WTC11 (cell line): ENCODE data around the gene ZFP92. TPM values are rescaled to one million over a fixed set of nuclear protein-coding genes. Genes with fewer than 3 reads are reported as not detected.
"Not testable (repeated sequence)": the region's sequence is repeated elsewhere in the genome, so short reads cannot be mapped to it uniquely, and the experiment has no call there.

Experiments
- ATAC-seq: fragments of 200-7000 bp; cut with Tn5 transposase; 2 replicates; pipeline ENCODE4 v1.10.0; 2021; ENCODE audit warnings: mild to moderate bottlenecking, moderate library complexity
- CTCF ChIA-PET: fragments of 300-600 bp; sonication (Branson Sonifier 250); formaldehyde crosslinking; loops from one replicate; lab custom pipeline; 2021; ENCODE audit warnings: antibody characterized with exemption; lab: Charles Lee
- POLR2A ChIA-PET: fragments of 350-600 bp; sonication (Branson Sonifier 250); formaldehyde crosslinking; loops from one replicate; lab custom pipeline; 2021; ENCODE audit warnings: antibody characterized with exemption; lab: Charles Lee
- DNase-seq: peaks from one replicate; pipeline ENCODE4 v3.0.0; 2021; ENCODE audit warnings: low spot score
- H3K27ac Mint-ChIP-seq: 2 replicates; pipeline ENCODE4 v1.8.0; 2021; ENCODE audit warnings: mixed read lengths
- H3K27me3 Mint-ChIP-seq: 2 replicates; pipeline ENCODE4 v1.8.0; 2021; ENCODE audit warnings: low read depth, mild to moderate bottlenecking, moderate library complexity, mixed read lengths
- H3K36me3 Mint-ChIP-seq: 2 replicates; pipeline ENCODE4 v1.8.0; 2021; ENCODE audit warnings: mixed read lengths
- H3K4me1 Mint-ChIP-seq: 2 replicates; pipeline ENCODE4 v1.8.0; 2022; ENCODE audit warnings: mixed read lengths
- H3K4me3 Mint-ChIP-seq: 2 replicates; pipeline ENCODE4 v1.8.0; 2021; ENCODE audit warnings: mild to moderate bottlenecking, moderate library complexity, mixed read lengths
- H3K9me3 Mint-ChIP-seq: 2 replicates; pipeline ENCODE4 v1.8.0; 2021; ENCODE audit warnings: mixed read lengths
- CBFB ChIP-seq: sonication (generic); formaldehyde crosslinking; IDR thresholded peaks from 2 replicates; pipeline ENCODE4 v1.8.1; 2022; ENCODE audit warnings: mild to moderate bottlenecking, low read depth, missing genetic modification reagents
- CREM ChIP-seq: sonication (generic); formaldehyde crosslinking; IDR thresholded peaks from 2 replicates; pipeline ENCODE4 v1.8.1; 2022; ENCODE audit warnings: mild to moderate bottlenecking, missing genetic modification reagents, moderate library complexity
- CTCF ChIP-seq: fragments of 200-600 bp; IDR thresholded peaks from 2 replicates; pipeline ENCODE4 v1.8.0; 2022; ENCODE audit warnings: antibody characterized with exemption
- EMX1 ChIP-seq: fragments of 250-450 bp; sonication (Bioruptor Pico); IDR thresholded peaks from 2 replicates; pipeline ENCODE4 v1.8.0; 2021; ENCODE audit warnings: mild to moderate bottlenecking
- ESRRA ChIP-seq: sonication (generic); formaldehyde crosslinking; IDR thresholded peaks from 2 replicates; pipeline ENCODE4 v1.8.1; 2022; ENCODE audit warnings: mild to moderate bottlenecking, missing genetic modification reagents, borderline replicate concordance
- ETV6 ChIP-seq: sonication (generic); formaldehyde crosslinking; IDR thresholded peaks from 2 replicates; pipeline ENCODE4 v1.8.1; 2022; ENCODE audit warnings: mild to moderate bottlenecking, missing genetic modification reagents
- FOXK1 ChIP-seq: sonication (generic); formaldehyde crosslinking; IDR thresholded peaks from 2 replicates; pipeline ENCODE4 v1.8.0; 2022; ENCODE audit warnings: mild to moderate bottlenecking, moderate library complexity, missing genetic modification reagents
- JUN ChIP-seq: sonication (generic); formaldehyde crosslinking; IDR thresholded peaks from 2 replicates; pipeline ENCODE4 v1.8.0; 2023; ENCODE audit warnings: mild to moderate bottlenecking, missing genetic modification reagents
- KAT7 ChIP-seq: sonication (generic); formaldehyde crosslinking; IDR thresholded peaks from 2 replicates; pipeline ENCODE4 v1.8.1; 2023; ENCODE audit warnings: missing genetic modification reagents, mild to moderate bottlenecking, borderline replicate concordance
- NR3C1 ChIP-seq: sonication (generic); formaldehyde crosslinking; conservative IDR thresholded peaks from 2 replicates; pipeline ENCODE4 v1.8.1; 2023; ENCODE audit warnings: low read depth, mild to moderate bottlenecking, missing genetic modification reagents
- RELA ChIP-seq: sonication (generic); formaldehyde crosslinking; IDR thresholded peaks from 2 replicates; pipeline ENCODE4 v1.8.1; 2022; ENCODE audit warnings: missing genetic modification reagents, mild to moderate bottlenecking, borderline replicate concordance
- SOX15 ChIP-seq: fragments of 250-450 bp; sonication (Bioruptor Pico); IDR thresholded peaks from 2 replicates; pipeline ENCODE4 v1.9.0; 2021; ENCODE audit warnings: mild to moderate bottlenecking
- ZBTB43 ChIP-seq: sonication (generic); formaldehyde crosslinking; IDR thresholded peaks from 2 replicates; pipeline ENCODE4 v1.8.1; 2023; ENCODE audit warnings: mild to moderate bottlenecking, missing genetic modification reagents
- ZNF121 ChIP-seq: sonication (generic); formaldehyde crosslinking; IDR thresholded peaks from 2 replicates; pipeline ENCODE4 v1.8.0; 2023; ENCODE audit warnings: missing genetic modification reagents
- ZNF396 ChIP-seq: fragments of 250-450 bp; sonication (Bioruptor Pico); IDR thresholded peaks from 2 replicates; pipeline ENCODE4 v1.8.0; 2021; ENCODE audit warnings: mild to moderate bottlenecking, moderate library complexity, borderline replicate concordance
- ZNF423 ChIP-seq: fragments of 250-450 bp; sonication (Bioruptor Pico); IDR thresholded peaks from 2 replicates; pipeline ENCODE4 v2.1.2; 2022; ENCODE audit warnings: mild to moderate bottlenecking, moderate library complexity
- ZNF532 ChIP-seq: fragments of 250-450 bp; sonication (Bioruptor Pico); IDR thresholded peaks from 2 replicates; pipeline ENCODE4 v1.9.0; 2021; ENCODE audit warnings: mild to moderate bottlenecking, borderline replicate concordance
- ZNF671 ChIP-seq: fragments of 250-450 bp; sonication (Bioruptor Pico); IDR thresholded peaks from 2 replicates; pipeline ENCODE4 v1.8.0; 2021; ENCODE audit warnings: mild to moderate bottlenecking
- total RNA-seq: library from RNA; stranded (reverse); gene quantifications from 3 replicates; pipeline ENCODE4 v1.2.3, GENCODE V29; 2021
- TF ChIP-seq, protein P1 (sequence below): fragments of 250-450 bp; sonication (Bioruptor Pico); IDR thresholded peaks from 2 replicates; pipeline ENCODE4 v1.8.0; 2021; ENCODE audit warnings: mild to moderate bottlenecking
- TF ChIP-seq, protein P2 (sequence below): sonication (generic); formaldehyde crosslinking; IDR thresholded peaks from 2 replicates; pipeline ENCODE4 v1.8.1; 2023; ENCODE audit warnings: mild to moderate bottlenecking, missing genetic modification reagents, borderline replicate concordance

The ZFP92 gene
- total RNA-seq, 1 experiment from 2014 or later, result 0.31 TPM

GRCh38 chrX:153401133-153401764 lies 10.0 kb upstream of the ZFP92 start, which contains the start of gene PNMA6E:
PNMA6E (minus strand) TSS chrX:153401350; CDS start chrX:153398849, 2,501 bp downstream.
- no peak within 1 kb of the TSS for H3K27ac Mint-ChIP-seq
- no peak within 1 kb of the TSS for H3K4me3 Mint-ChIP-seq
- no peak for DNase-seq
- H3K36me3 Mint-ChIP-seq, result no peaks in the 10 kb centered on the region
- CTCF ChIA-PET, result no interaction called here
- ATAC-seq, result no peak
- no peaks in the 10 kb centered on the region for H3K4me1 Mint-ChIP-seq
- POLR2A ChIA-PET, result interaction anchor here (0.7 kb wide), 1 partner anchor 60 kb away, joined by 7 read pairs; no protein-coding TSS in a partner anchor
- TF ChIP-seq ZNF671 (CRISPR knock-in tag) (no peak), ZNF396 (CRISPR knock-in tag) (no peak), SOX15 (CRISPR knock-in tag) (no peak), CTCF (no peak), JUN (CRISPR knock-in tag) (no peak), ZNF423 (no peak), ZBTB43 (CRISPR knock-in tag) (no peak)
- H3K9me3 Mint-ChIP-seq, result peaks cover 5% of the 10 kb centered on the region; the same call in 1 of the 2 replicates
- peaks cover 5% of the 10 kb centered on the region; the same call in 1 of the 2 replicates for H3K27me3 Mint-ChIP-seq

DNA sequence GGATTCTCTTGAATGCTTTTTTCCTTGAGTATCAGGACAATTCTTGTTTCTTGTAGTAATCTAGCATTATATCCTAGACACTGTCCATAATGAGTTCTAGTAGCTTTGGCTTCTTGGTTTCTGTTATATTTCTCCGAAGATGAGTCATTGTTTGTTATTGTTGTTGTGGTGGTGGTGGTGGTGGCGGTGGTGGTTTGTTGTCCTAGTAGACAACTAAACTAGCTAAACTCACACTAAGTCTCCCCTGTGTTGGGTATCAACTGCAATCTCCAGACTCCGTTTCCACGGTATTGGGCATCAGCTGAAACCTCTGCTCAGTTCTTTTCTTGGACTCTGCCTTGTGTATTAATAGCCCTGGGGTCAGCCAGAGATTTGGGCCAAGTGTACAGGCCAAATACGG lies 6.9 kb upstream of the ZFP92 start:
- POLR2A ChIA-PET, DNase-seq, CTCF ChIA-PET, H3K4me1 Mint-ChIP-seq, H3K27me3 Mint-ChIP-seq, H3K4me3 Mint-ChIP-seq, H3K27ac Mint-ChIP-seq, H3K9me3 Mint-ChIP-seq, H3K36me3 Mint-ChIP-seq, ATAC-seq: not testable (repeated sequence)

- H3K27ac Mint-ChIP-seq, result no peak overlapping the region
- CTCF ChIA-PET, result interaction anchor here (1.9 kb wide), 1 partner anchor 134 kb away, joined by 5 read pairs; no protein-coding TSS in a partner anchor
- peaks cover 5% of the 10 kb centered on the region; the same call in 1 of the 2 replicates for H3K9me3 Mint-ChIP-seq
- peaks cover 5% of the 10 kb centered on the region for H3K27me3 Mint-ChIP-seq
- H3K4me1 Mint-ChIP-seq, result no peaks in the 10 kb centered on the region
- POLR2A ChIA-PET, result no interaction called here
- no peak overlapping the region for H3K4me3 Mint-ChIP-seq
- DNase-seq (no peak), ATAC-seq (no peak)
- H3K36me3 Mint-ChIP-seq, result no peaks in the 10 kb centered on the region
- TF ChIP-seq ZNF396 (CRISPR knock-in tag), result no peak
- TF ChIP-seq CBFB (CRISPR knock-in tag), result no peak
- TF ChIP-seq, protein P1, sequence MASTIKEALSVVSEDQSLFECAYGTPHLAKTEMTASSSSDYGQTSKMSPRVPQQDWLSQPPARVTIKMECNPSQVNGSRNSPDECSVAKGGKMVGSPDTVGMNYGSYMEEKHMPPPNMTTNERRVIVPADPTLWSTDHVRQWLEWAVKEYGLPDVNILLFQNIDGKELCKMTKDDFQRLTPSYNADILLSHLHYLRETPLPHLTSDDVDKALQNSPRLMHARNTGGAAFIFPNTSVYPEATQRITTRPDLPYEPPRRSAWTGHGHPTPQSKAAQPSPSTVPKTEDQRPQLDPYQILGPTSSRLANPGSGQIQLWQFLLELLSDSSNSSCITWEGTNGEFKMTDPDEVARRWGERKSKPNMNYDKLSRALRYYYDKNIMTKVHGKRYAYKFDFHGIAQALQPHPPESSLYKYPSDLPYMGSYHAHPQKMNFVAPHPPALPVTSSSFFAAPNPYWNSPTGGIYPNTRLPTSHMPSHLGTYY (CRISPR knock-in tag), result no peak
- TF ChIP-seq EMX1 (CRISPR knock-in tag), result no peak
- no peak for TF ChIP-seq CREM (CRISPR knock-in tag)
- no peak for TF ChIP-seq RELA (CRISPR knock-in tag)
- no peak for TF ChIP-seq ZNF121 (CRISPR knock-in tag)
- TF ChIP-seq SOX15 (CRISPR knock-in tag), result no peak
- no peak for TF ChIP-seq KAT7 (CRISPR knock-in tag)
- no peak for TF ChIP-seq ETV6
- TF ChIP-seq, protein P2, sequence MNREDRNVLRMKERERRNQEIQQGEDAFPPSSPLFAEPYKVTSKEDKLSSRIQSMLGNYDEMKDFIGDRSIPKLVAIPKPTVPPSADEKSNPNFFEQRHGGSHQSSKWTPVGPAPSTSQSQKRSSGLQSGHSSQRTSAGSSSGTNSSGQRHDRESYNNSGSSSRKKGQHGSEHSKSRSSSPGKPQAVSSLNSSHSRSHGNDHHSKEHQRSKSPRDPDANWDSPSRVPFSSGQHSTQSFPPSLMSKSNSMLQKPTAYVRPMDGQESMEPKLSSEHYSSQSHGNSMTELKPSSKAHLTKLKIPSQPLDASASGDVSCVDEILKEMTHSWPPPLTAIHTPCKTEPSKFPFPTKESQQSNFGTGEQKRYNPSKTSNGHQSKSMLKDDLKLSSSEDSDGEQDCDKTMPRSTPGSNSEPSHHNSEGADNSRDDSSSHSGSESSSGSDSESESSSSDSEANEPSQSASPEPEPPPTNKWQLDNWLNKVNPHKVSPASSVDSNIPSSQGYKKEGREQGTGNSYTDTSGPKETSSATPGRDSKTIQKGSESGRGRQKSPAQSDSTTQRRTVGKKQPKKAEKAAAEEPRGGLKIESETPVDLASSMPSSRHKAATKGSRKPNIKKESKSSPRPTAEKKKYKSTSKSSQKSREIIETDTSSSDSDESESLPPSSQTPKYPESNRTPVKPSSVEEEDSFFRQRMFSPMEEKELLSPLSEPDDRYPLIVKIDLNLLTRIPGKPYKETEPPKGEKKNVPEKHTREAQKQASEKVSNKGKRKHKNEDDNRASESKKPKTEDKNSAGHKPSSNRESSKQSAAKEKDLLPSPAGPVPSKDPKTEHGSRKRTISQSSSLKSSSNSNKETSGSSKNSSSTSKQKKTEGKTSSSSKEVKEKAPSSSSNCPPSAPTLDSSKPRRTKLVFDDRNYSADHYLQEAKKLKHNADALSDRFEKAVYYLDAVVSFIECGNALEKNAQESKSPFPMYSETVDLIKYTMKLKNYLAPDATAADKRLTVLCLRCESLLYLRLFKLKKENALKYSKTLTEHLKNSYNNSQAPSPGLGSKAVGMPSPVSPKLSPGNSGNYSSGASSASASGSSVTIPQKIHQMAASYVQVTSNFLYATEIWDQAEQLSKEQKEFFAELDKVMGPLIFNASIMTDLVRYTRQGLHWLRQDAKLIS, result no peak
- no peak for TF ChIP-seq ESRRA (CRISPR knock-in tag)
- TF ChIP-seq FOXK1 (CRISPR knock-in tag), result no peak
- TF ChIP-seq NR3C1 (CRISPR knock-in tag), result no peak
- no peak for TF ChIP-seq ZNF532 (CRISPR knock-in tag)
Observed at GRCh38 chrX:153405426-153405825, 5.8 kb upstream of the ZFP92 start.
